ENCODE results near the gene EMX2. TPM values are rescaled to one million over a fixed set of nuclear protein-coding genes. Genes with fewer than 3 reads are reported as not detected.

EMX2 gene
- total RNA-seq, 1 experiment from 2014 or later: 4.7 TPM

DNA sequence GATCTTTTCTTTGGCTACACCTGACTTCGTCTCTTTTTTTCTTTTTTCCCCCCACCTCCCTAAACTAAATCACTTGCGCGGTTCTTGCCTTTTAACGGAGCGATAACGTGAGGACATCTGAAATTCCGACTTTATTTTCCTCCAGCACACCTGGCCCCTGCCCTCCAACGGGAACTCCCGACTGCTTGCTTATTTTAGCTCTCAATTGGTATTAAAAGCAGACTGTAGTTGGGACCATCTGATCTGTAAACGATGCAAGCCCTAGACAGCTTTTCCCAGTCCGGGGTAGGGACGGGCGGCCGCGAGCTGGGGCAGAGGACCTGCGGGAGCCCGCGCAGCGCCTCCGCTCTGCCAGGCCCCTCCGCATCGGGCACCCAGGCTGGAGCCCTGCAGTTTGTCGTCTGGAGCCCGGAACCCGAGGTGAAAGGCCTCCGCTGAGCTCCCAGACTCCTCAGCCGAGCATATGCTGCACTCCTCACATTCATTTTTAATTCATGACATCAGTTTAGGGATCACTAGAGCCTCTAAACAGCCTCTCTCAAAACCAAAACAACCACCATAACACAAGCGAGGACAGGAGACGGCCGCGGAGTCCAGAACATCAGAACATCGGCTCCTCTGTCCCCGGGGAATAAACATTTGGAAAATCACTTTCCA is 10.0 kb upstream of the EMX2 start:
- H3K36me3 ChIP-seq (ENCODE audit: control insufficient read depth, insufficient read depth, low read length): no peaks in the 10 kb centered on the region
- ChIA-PET CTCF (interaction anchor here (0.6 to 2.4 kb wide), 2 partner anchors 20 to 36 kb away, joined by 10 to 11 read pairs; no protein-coding TSS in a partner anchor), POLR2A (no interaction called here)
- TF ChIP-seq, protein P1, sequence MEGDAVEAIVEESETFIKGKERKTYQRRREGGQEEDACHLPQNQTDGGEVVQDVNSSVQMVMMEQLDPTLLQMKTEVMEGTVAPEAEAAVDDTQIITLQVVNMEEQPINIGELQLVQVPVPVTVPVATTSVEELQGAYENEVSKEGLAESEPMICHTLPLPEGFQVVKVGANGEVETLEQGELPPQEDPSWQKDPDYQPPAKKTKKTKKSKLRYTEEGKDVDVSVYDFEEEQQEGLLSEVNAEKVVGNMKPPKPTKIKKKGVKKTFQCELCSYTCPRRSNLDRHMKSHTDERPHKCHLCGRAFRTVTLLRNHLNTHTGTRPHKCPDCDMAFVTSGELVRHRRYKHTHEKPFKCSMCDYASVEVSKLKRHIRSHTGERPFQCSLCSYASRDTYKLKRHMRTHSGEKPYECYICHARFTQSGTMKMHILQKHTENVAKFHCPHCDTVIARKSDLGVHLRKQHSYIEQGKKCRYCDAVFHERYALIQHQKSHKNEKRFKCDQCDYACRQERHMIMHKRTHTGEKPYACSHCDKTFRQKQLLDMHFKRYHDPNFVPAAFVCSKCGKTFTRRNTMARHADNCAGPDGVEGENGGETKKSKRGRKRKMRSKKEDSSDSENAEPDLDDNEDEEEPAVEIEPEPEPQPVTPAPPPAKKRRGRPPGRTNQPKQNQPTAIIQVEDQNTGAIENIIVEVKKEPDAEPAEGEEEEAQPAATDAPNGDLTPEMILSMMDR (IDR thresholded peaks at IDR 0.05; ENCODE audit: insufficient read depth in 1 of 2, low read depth in 1 of 2, low read length in 1 of 2, severe bottlenecking in 1 of 2, unreplicated experiment in 1 of 2): no peak
- peaks cover 13% of the 10 kb centered on the region; the same call in 1 of the 2 replicates for H3K4me1 ChIP-seq
- H3K4me3 ChIP-seq (ENCODE audit: low read depth, low read length): no peak overlapping the region
- no peaks in the 10 kb centered on the region for H3K9me3 ChIP-seq
- H3K4me1 Mint-ChIP-seq (ENCODE audit: low read depth, unreplicated experiment): peaks cover 7% of the 10 kb centered on the region
- no peaks in the 10 kb centered on the region for H3K9me3 Mint-ChIP-seq (ENCODE audit: unreplicated experiment)
- intact Hi-C loops (cut with micrococcal nuclease; ENCODE audit: unreplicated experiment): no loop called here
- no peaks in the 10 kb centered on the region for H3K27me3 Mint-ChIP-seq (ENCODE audit: insufficient read depth, unreplicated experiment)
- no peak overlapping the region for H3K27ac Mint-ChIP-seq (ENCODE audit: unreplicated experiment)
- H3K27me3 ChIP-seq (replicated peaks; ENCODE audit: control insufficient read depth, insufficient read depth, low read length): no peaks in the 10 kb centered on the region
- H3K36me3 Mint-ChIP-seq (ENCODE audit: insufficient read depth, unreplicated experiment): no peaks in the 10 kb centered on the region
- DNase-seq: no peak
- BruUV-seq (replicated peaks): no TSS peak
- H3K4me3 Mint-ChIP-seq (ENCODE audit: unreplicated experiment): no peak overlapping the region

GRCh38 chr10:117533507-117534281 is 8.9 kb upstream of the EMX2 start:
- Mint-ChIP-seq H3K4me1 (ENCODE audit: low read depth, unreplicated experiment) (peaks cover 7% of the 10 kb centered on the region), H3K27ac (ENCODE audit: unreplicated experiment) (no peak overlapping the region), H3K27me3 (ENCODE audit: insufficient read depth, unreplicated experiment) (no peaks in the 10 kb centered on the region), H3K36me3 (ENCODE audit: insufficient read depth, unreplicated experiment) (no peaks in the 10 kb centered on the region), H3K4me3 (ENCODE audit: unreplicated experiment) (peak overlapping the region; percentile 72), H3K9me3 (ENCODE audit: unreplicated experiment) (no peaks in the 10 kb centered on the region)
- BruUV-seq (replicated peaks): no TSS peak
- intact Hi-C loops (cut with micrococcal nuclease; ENCODE audit: unreplicated experiment): loop anchor here (2.0 kb wide), 1 partner anchor 15 kb away; no protein-coding TSS in a partner anchor
- no peaks in the 10 kb centered on the region for H3K27me3 ChIP-seq (replicated peaks; ENCODE audit: control insufficient read depth, insufficient read depth, low read length)
- peak overlapping the region; percentile 50 for H3K4me3 ChIP-seq (ENCODE audit: low read depth, low read length)
- no peaks in the 10 kb centered on the region; the same call in 1 of the 2 replicates for H3K36me3 ChIP-seq (ENCODE audit: control insufficient read depth, insufficient read depth, low read length)
- H3K4me1 ChIP-seq: peaks cover 22% of the 10 kb centered on the region
- POLR2A ChIA-PET: no interaction called here
- TF ChIP-seq, protein P1 (IDR thresholded peaks at IDR 0.05; ENCODE audit: insufficient read depth in 1 of 2, low read depth in 1 of 2, low read length in 1 of 2, severe bottlenecking in 1 of 2, unreplicated experiment in 1 of 2): no peak
- no peaks in the 10 kb centered on the region for H3K9me3 ChIP-seq
- CTCF ChIA-PET: interaction anchor here (1.0 to 2.4 kb wide), 2 partner anchors 34 to 37 kb away, joined by 3 to 11 read pairs; no protein-coding TSS in a partner anchor
- DNase-seq: no peak
